Omental fat pad (tissue), 4 donors: ENCODE measurements around the gene CDH22. TPM values are rescaled to one million over a fixed set of nuclear protein-coding genes. Genes with fewer than 3 reads are reported as not detected.

ENCODE experiments used
- ATAC-seq: fragments of 150-250 bp; one replicate; pipeline ENCODE4 v1.9.1; 2016; ENCODE audit warnings: mild to moderate bottlenecking, moderate library complexity; ENCODE audit not compliant: low FRiP score
- DNase-seq: peaks from one replicate; pipeline ENCODE4 v3.0.0-alpha.2; 2019; ENCODE audit warnings: low spot score
- total RNA-seq, 4 donors: library from RNA; depleted of rRNA; stranded (reverse); fragments of >200 nt; gene quantifications; one replicate each; pipeline ENCODE4 v1.1.0, GENCODE V29; 2016
- TF ChIP-seq, protein P1 (sequence below), 3 donors: fragments of 450-650 bp; IDR thresholded peaks; one replicate each; pipeline ENCODE4 v1.5.1; 2016 to 2017; ENCODE audit warnings: antibody characterized with exemption in 3 of 3, mild to moderate bottlenecking in 3 of 3, moderate library complexity in 2 of 3

CDH22 gene
- total RNA-seq, 4 donors from 2014 or later, result 0.24 to 0.46 (median 0.31) TPM

DNA sequence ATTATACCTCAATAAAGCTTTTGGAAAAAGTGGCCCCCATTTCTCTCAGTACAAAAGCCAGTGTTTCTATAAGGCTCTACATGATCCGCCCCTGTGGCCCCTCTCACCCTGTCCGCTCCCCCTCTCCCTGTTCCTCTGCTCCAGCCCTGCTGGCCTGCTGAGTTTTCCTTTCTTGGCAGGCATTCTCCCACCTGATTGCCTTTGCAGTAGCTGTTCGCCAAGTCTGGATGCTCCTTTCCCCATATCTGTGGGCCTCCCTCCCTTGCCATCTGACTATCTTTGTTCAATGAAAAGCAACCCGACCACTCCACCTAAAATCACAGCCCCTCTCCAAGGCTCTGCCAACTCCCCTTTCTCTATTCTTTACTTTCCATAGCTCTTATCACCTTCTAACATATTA lies 33.2 kb downstream of the CDH22 start:
- TF ChIP-seq, protein P1, sequence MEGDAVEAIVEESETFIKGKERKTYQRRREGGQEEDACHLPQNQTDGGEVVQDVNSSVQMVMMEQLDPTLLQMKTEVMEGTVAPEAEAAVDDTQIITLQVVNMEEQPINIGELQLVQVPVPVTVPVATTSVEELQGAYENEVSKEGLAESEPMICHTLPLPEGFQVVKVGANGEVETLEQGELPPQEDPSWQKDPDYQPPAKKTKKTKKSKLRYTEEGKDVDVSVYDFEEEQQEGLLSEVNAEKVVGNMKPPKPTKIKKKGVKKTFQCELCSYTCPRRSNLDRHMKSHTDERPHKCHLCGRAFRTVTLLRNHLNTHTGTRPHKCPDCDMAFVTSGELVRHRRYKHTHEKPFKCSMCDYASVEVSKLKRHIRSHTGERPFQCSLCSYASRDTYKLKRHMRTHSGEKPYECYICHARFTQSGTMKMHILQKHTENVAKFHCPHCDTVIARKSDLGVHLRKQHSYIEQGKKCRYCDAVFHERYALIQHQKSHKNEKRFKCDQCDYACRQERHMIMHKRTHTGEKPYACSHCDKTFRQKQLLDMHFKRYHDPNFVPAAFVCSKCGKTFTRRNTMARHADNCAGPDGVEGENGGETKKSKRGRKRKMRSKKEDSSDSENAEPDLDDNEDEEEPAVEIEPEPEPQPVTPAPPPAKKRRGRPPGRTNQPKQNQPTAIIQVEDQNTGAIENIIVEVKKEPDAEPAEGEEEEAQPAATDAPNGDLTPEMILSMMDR (IDR thresholded peaks at IDR 0.05), result no peak
- DNase-seq, result no peak
- no peak for ATAC-seq

DNA sequence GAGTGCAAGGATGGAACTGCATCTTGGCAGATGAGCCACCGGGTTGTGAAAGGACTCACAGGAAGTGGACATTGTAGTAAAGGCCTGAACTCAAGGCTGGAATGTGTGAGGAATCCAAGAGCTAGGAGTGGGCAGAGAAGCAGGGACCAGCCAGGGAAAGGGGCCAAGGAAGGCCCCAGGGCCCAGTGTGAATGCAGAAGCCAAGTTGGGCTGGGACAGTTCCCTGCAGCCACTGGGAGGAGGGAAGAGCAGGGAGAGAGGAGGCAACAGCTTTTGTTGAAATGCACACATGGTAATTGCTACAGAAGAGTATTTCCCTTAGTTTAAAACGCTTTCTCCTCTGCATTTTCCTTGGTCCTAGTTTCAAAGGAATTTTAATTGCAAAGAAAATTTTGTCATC lies 34.6 kb downstream of the CDH22 start:
- no peak for DNase-seq
- no peak for ATAC-seq
- TF ChIP-seq, protein P1 (IDR thresholded peaks at IDR 0.05), result no peak

DNA sequence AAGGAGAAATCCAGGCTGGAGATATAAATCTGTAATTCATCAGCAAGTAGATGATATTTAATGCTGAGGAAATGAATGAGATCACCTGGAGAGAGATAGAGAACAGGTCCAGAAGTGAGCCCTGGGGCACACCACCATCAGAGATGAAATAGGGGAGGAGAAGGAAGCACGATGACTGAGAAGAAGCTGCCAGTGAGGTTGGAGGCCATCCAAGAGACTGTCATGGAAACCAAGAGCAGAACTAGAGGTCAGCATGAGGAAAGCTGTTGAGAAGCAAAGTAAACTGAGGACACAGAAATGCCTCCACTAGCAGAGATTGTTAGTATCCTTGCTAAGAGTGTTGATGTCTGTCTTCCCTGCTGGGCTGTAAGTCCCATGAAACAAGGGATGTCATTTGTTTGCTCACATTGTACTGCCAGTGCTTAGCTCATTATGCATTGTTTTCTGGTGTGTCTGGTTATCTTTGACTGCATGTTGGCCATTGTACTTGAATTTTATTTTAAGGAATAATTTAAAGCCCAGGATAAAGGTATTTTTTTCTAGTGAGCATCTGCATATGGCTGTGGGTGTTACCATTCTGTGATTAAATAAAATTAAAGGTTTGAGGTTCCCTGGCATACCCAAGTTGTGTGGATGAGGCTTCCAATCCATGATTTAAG lies 35.8 kb downstream of the CDH22 start:
- DNase-seq, result no peak
- ATAC-seq, result no peak
- TF ChIP-seq, protein P1 (IDR thresholded peaks at IDR 0.05), result no peak

DNA sequence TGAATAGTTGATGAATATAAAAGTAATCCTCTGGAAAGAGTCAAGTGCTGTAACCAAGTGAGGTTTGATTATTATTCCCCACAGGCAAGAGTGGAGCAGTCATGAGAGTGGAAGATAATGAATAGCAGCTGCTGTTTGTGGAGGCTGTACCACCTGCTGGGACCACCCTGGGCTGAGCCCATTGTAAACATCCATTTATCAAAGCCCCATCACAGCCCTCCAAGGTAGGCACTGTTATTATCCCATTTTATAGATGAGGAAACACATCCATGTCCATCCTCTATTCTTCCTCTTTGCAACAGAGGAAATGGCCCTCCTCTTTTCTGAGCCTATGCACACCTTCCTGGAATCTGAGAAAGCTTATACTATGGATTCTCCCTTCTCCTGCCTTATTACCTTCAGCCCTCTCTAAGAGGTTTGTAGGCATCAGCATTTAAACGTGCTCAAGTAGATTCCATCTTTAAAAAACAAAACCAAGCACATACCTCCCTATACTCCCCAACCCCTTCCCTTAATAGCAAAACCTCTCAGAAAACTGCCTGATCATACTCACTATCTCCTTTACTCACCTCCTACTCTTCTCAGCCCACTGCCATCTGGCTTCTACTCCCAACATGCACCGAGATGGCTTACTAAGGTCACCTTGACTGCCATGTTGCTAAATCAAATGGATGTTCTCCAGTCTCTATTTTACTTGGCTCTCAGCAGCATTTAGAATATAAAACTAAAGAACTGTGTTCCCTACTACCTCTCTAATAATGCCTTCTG lies 37.1 kb downstream of the CDH22 start:
- TF ChIP-seq, protein P1 (IDR thresholded peaks at IDR 0.05), result no peak

DNA sequence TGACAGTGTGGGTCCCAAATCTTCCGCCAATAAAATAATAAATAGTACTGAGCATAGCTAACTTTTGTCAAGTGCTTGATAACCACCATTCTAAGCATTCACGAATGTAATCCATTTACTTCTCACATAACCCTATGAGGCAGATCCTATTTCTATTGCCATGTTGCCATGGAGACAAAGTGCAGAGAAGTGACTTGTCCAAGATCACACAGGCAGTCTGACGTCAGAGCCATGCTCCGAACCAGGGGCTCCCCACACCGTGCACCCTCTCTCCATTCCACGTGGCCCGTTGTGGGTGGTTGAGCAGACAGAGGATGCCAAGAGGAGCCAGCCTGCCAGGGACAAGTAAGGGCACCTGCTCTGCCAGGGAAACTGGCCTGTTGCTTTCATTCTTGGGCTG lies 38.9 kb downstream of the CDH22 start:
- DNase-seq (no peak), ATAC-seq (no peak)
- TF ChIP-seq, protein P1 (IDR thresholded peaks at IDR 0.05), result no peak

More for the DNA sequence above, 37.1 kb downstream of the CDH22 start:
- DNase-seq (no peak), ATAC-seq (no peak)

DNA sequence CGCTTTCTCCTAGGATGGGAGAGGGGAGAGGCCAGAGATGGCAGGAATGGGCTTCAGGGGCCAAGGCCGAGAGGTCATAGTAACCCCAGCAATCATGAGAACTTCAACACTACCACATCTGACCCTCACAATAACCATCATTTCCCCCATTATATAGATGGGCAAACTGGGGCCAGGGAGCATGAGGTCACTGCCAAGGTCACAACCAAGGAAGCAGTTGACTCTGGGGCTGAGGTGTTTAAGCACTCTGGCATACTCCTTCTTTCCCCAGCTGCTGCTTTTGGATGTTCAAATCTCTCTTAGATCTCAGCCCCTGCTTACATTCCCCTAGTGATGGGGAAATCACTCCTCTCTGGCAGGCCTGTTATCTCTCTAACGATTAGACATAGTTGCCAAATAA lies 39.6 kb downstream of the CDH22 start:
- DNase-seq, result no peak
- TF ChIP-seq, protein P1 (IDR thresholded peaks at IDR 0.05), result no peak
- no peak for ATAC-seq
